GM23338 (cell line): ENCODE results near the gene NOSIP. TPM values are rescaled to one million over a fixed set of nuclear protein-coding genes. Genes with fewer than 3 reads are reported as not detected.

Experiments used
- ATAC-seq: fragments of 200-7000 bp; cut with Tn5 transposase; 3 replicates; pipeline ENCODE4 v1.9.1; 2020
- DNase-seq: peaks from one replicate; pipeline ENCODE4 v3.0.0-alpha.2; 2015; ENCODE audit warnings: low spot score
- H2AFZ ChIP-seq: fragments of 200-600 bp; sonication (generic); 2 replicates; pipeline ENCODE4 v1.8.0; 2016; ENCODE audit warnings: antibody characterized with exemption, mild to moderate bottlenecking, moderate library complexity
- H3F3A ChIP-seq: fragments of 200-600 bp; sonication (generic); replicated peaks from 2 replicates; pipeline ENCODE4 v1.8.0; 2017; ENCODE audit warnings: antibody characterized with exemption, mixed run types, low read depth
- H3K27ac ChIP-seq: fragments of 200-600 bp; sonication (generic); 2 replicates; pipeline ENCODE4 v1.6.1; 2016; ENCODE audit warnings: low read depth
- H3K27me3 ChIP-seq: fragments of 200-600 bp; sonication (generic); 2 replicates; pipeline ENCODE4 v1.8.0; 2016; ENCODE audit warnings: mild to moderate bottlenecking, mixed run types, moderate library complexity; ENCODE audit not compliant: insufficient read depth
- H3K36me3 ChIP-seq: fragments of 200-600 bp; sonication (generic); 2 replicates; pipeline ENCODE4 v1.8.0; 2016; ENCODE audit warnings: mild to moderate bottlenecking; ENCODE audit not compliant: insufficient read depth
- H3K4me1 ChIP-seq: fragments of 200-600 bp; sonication (generic); 2 replicates; pipeline ENCODE4 v1.8.0; 2016; ENCODE audit warnings: mild to moderate bottlenecking, moderate library complexity; ENCODE audit not compliant: insufficient read depth
- H3K4me2 ChIP-seq: fragments of 200-600 bp; sonication (generic); 2 replicates; pipeline ENCODE4 v1.7.1; 2017; ENCODE audit warnings: mixed run types
- H3K4me3 ChIP-seq: fragments of 200-600 bp; sonication (generic); 2 replicates; pipeline ENCODE4 v1.6.1; 2016; ENCODE audit warnings: mixed run types
- H3K79me2 ChIP-seq: fragments of 200-600 bp; sonication (generic); replicated peaks from 2 replicates; pipeline ENCODE4 v1.8.0; 2017; ENCODE audit warnings: mild to moderate bottlenecking; ENCODE audit not compliant: insufficient read depth
- H3K9me2 ChIP-seq: fragments of 200-600 bp; sonication (generic); 2 replicates; pipeline ENCODE4 v1.8.0; 2017; ENCODE audit not compliant: insufficient read depth
- H4K20me1 ChIP-seq: fragments of 200-600 bp; sonication (generic); replicated peaks from 2 replicates; pipeline ENCODE4 v1.8.0; 2017; ENCODE audit warnings: mild to moderate bottlenecking; ENCODE audit not compliant: insufficient read depth
- H3K27ac Mint-ChIP-seq: 2 replicates; pipeline ENCODE4 v1.8.0; 2020; ENCODE audit warnings: inconsistent platforms, mild to moderate bottlenecking, moderate library complexity, mixed read lengths
- H3K27me3 Mint-ChIP-seq: 3 replicates; pipeline ENCODE4 v1.8.0; 2022; ENCODE audit warnings: low read depth, mild to moderate bottlenecking, moderate library complexity, mixed read lengths, inconsistent platforms; ENCODE audit not compliant: insufficient read depth, poor library complexity
- H3K36me3 Mint-ChIP-seq: 3 replicates; pipeline ENCODE4 v1.8.0; 2021; ENCODE audit warnings: low read depth, mild to moderate bottlenecking, inconsistent platforms, moderate library complexity, mixed read lengths
- H3K4me1 Mint-ChIP-seq: 3 replicates; pipeline ENCODE4 v1.8.0; 2020; ENCODE audit warnings: mild to moderate bottlenecking, inconsistent platforms, mixed read lengths
- H3K4me3 Mint-ChIP-seq: 3 replicates; pipeline ENCODE4 v1.8.0; 2021; ENCODE audit warnings: moderate library complexity, mild to moderate bottlenecking, inconsistent platforms, mixed read lengths
- H3K9me3 Mint-ChIP-seq: 3 replicates; pipeline ENCODE4 v1.8.0; 2020; ENCODE audit warnings: moderate library complexity, mild to moderate bottlenecking, inconsistent platforms, mixed read lengths
- CREB1 ChIP-seq: fragments of 250-450 bp; sonication (Bioruptor Pico); IDR thresholded peaks from 2 replicates; pipeline ENCODE4 v1.5.0; 2020; ENCODE audit warnings: low read depth, mild to moderate bottlenecking, moderate library complexity
- EZH2phosphoT487 ChIP-seq: fragments of 200-600 bp; sonication (generic); IDR thresholded peaks from one replicate; pipeline ENCODE4 v1.8.1; 2018; ENCODE audit warnings: antibody characterized with exemption; ENCODE audit not compliant: unreplicated experiment
- NANOG ChIP-seq: IDR thresholded peaks from 2 replicates; pipeline ENCODE4 v1.6.1; 2016; ENCODE audit warnings: antibody characterized with exemption, borderline replicate concordance
- STAT1 ChIP-seq: IDR thresholded peaks from one replicate; pipeline ENCODE4 v1.6.1; 2016; ENCODE audit warnings: antibody characterized with exemption; ENCODE audit not compliant: unreplicated experiment
- ZNF331 ChIP-seq: fragments of 250-450 bp; sonication (Bioruptor Pico); IDR thresholded peaks from 2 replicates; pipeline ENCODE4 v1.5.0; 2020; ENCODE audit warnings: low read depth, mild to moderate bottlenecking, moderate library complexity
- polyA plus RNA-seq: library from polyadenylated mRNA; unstranded; fragments of >200 nt; fragmentation: Nextera tagmentation; extraction: Ambion mirVana; gene quantifications from 2 replicates; pipeline ENCODE4 v1.2.1, GENCODE V29; 2016
- total RNA-seq: library from RNA; depleted of rRNA; stranded (reverse); fragments of >200 nt; shearing (Covaris generic); gene quantifications from 2 replicates; pipeline ENCODE4 v1.2.3, GENCODE V29; 2014
- TF ChIP-seq, protein P1 (sequence below): fragments of 250-450 bp; sonication (Bioruptor Pico); IDR thresholded peaks from 2 replicates; pipeline ENCODE4 v1.5.0; 2020; ENCODE audit warnings: mild to moderate bottlenecking, moderate library complexity
- TF ChIP-seq, protein P2 (sequence below): IDR thresholded peaks from one replicate; pipeline ENCODE4 v1.6.1; 2018; ENCODE audit warnings: antibody characterized with exemption; ENCODE audit not compliant: unreplicated experiment
- TF ChIP-seq, protein P3 (sequence below): IDR thresholded peaks from 2 replicates; pipeline ENCODE4 v1.6.1; 2016; ENCODE audit warnings: antibody characterized with exemption

NOSIP gene
- total and polyA plus RNA-seq, 2 experiments from 2014 or later, result 88.5 to 143 TPM

DNA sequence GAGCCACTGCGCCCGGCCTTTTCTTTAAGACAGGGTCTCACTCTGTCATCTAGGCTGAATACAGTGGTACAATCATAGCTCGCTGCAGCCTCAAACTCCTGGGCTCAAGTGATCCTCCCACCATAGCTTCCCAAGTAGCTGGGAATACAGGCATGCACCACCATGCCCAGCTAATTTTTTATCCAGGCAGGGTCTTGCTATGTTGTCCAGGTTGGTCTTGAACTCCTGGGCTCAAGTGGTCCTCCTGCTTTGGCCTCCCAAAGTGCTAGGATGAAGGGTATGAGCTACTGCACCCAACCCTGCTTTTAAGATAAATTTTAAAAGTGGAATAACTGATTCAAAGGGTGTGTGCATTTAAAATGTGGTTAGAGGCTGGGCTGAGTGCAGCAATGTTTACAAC lies 14.1 kb downstream of the NOSIP start:
- Histone ChIP-seq H3K4me2 (no peak overlapping the region), H3K36me3 (no peaks in the 10 kb centered on the region), H3K27me3 (no peaks in the 10 kb centered on the region), H3K4me3 (no peak overlapping the region), H3F3A (0 out of 2 replicates have a peak, but pooled peaks cover 17% of the 10 kb centered on the region), H3K4me1 (peaks cover 9% of the 10 kb centered on the region), H3K9me2 (no peaks in the 10 kb centered on the region), H4K20me1 (peaks cover 17% of the 10 kb centered on the region), H3K27ac (no peak overlapping the region), H3K79me2 (peaks cover 61% of the 10 kb centered on the region), H2AFZ (no peak overlapping the region)
- no peaks in the 10 kb centered on the region; the same call in 2 of the 3 replicates for H3K36me3 Mint-ChIP-seq
- H3K27me3 Mint-ChIP-seq, result no peaks in the 10 kb centered on the region
- ATAC-seq (no peak), DNase-seq (no peak)
- no peaks in the 10 kb centered on the region for H3K9me3 Mint-ChIP-seq
- no peak overlapping the region for H3K27ac Mint-ChIP-seq
- peaks cover 11% of the 10 kb centered on the region; the same call in 2 of the 3 replicates for H3K4me1 Mint-ChIP-seq
- no peak overlapping the region for H3K4me3 Mint-ChIP-seq
- TF ChIP-seq CREB1 (CRISPR knock-in tag), result no peak
- TF ChIP-seq, protein P1, sequence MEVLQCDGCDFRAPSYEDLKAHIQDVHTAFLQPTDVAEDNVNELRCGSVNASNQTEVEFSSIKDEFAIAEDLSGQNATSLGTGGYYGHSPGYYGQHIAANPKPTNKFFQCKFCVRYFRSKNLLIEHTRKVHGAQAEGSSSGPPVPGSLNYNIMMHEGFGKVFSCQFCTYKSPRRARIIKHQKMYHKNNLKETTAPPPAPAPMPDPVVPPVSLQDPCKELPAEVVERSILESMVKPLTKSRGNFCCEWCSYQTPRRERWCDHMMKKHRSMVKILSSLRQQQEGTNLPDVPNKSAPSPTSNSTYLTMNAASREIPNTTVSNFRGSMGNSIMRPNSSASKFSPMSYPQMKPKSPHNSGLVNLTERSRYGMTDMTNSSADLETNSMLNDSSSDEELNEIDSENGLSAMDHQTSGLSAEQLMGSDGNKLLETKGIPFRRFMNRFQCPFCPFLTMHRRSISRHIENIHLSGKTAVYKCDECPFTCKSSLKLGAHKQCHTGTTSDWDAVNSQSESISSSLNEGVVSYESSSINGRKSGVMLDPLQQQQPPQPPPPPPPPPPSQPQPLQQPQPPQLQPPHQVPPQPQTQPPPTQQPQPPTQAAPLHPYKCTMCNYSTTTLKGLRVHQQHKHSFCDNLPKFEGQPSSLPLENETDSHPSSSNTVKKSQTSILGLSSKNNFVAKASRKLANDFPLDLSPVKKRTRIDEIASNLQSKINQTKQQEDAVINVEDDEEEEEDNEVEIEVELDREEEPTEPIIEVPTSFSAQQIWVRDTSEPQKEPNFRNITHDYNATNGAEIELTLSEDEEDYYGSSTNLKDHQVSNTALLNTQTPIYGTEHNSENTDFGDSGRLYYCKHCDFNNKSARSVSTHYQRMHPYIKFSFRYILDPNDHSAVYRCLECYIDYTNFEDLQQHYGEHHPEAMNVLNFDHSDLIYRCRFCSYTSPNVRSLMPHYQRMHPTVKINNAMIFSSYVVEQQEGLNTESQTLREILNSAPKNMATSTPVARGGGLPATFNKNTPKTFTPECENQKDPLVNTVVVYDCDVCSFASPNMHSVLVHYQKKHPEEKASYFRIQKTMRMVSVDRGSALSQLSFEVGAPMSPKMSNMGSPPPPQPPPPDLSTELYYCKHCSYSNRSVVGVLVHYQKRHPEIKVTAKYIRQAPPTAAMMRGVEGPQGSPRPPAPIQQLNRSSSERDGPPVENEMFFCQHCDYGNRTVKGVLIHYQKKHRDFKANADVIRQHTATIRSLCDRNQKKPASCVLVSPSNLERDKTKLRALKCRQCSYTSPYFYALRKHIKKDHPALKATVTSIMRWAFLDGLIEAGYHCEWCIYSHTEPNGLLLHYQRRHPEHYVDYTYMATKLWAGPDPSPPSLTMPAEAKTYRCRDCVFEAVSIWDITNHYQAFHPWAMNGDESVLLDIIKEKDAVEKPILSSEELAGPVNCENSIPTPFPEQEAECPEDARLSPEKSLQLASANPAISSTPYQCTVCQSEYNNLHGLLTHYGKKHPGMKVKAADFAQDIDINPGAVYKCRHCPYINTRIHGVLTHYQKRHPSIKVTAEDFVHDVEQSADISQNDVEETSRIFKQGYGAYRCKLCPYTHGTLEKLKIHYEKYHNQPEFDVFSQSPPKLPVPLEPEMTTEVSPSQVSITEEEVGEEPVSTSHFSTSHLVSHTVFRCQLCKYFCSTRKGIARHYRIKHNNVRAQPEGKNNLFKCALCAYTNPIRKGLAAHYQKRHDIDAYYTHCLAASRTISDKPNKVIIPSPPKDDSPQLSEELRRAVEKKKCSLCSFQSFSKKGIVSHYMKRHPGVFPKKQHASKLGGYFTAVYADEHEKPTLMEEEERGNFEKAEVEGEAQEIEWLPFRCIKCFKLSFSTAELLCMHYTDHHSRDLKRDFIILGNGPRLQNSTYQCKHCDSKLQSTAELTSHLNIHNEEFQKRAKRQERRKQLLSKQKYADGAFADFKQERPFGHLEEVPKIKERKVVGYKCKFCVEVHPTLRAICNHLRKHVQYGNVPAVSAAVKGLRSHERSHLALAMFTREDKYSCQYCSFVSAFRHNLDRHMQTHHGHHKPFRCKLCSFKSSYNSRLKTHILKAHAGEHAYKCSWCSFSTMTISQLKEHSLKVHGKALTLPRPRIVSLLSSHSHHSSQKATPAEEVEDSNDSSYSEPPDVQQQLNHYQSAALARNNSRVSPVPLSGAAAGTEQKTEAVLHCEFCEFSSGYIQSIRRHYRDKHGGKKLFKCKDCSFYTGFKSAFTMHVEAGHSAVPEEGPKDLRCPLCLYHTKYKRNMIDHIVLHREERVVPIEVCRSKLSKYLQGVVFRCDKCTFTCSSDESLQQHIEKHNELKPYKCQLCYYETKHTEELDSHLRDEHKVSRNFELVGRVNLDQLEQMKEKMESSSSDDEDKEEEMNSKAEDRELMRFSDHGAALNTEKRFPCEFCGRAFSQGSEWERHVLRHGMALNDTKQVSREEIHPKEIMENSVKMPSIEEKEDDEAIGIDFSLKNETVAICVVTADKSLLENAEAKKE (CRISPR knock-in tag), result no peak
- TF ChIP-seq NANOG, result no peak
- TF ChIP-seq STAT1, result no peak
- TF ChIP-seq ZNF331 (CRISPR knock-in tag), result no peak
- TF ChIP-seq, protein P2, sequence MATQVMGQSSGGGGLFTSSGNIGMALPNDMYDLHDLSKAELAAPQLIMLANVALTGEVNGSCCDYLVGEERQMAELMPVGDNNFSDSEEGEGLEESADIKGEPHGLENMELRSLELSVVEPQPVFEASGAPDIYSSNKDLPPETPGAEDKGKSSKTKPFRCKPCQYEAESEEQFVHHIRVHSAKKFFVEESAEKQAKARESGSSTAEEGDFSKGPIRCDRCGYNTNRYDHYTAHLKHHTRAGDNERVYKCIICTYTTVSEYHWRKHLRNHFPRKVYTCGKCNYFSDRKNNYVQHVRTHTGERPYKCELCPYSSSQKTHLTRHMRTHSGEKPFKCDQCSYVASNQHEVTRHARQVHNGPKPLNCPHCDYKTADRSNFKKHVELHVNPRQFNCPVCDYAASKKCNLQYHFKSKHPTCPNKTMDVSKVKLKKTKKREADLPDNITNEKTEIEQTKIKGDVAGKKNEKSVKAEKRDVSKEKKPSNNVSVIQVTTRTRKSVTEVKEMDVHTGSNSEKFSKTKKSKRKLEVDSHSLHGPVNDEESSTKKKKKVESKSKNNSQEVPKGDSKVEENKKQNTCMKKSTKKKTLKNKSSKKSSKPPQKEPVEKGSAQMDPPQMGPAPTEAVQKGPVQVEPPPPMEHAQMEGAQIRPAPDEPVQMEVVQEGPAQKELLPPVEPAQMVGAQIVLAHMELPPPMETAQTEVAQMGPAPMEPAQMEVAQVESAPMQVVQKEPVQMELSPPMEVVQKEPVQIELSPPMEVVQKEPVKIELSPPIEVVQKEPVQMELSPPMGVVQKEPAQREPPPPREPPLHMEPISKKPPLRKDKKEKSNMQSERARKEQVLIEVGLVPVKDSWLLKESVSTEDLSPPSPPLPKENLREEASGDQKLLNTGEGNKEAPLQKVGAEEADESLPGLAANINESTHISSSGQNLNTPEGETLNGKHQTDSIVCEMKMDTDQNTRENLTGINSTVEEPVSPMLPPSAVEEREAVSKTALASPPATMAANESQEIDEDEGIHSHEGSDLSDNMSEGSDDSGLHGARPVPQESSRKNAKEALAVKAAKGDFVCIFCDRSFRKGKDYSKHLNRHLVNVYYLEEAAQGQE, result no peak
- TF ChIP-seq EZH2phosphoT487, result no peak
- TF ChIP-seq, protein P3, sequence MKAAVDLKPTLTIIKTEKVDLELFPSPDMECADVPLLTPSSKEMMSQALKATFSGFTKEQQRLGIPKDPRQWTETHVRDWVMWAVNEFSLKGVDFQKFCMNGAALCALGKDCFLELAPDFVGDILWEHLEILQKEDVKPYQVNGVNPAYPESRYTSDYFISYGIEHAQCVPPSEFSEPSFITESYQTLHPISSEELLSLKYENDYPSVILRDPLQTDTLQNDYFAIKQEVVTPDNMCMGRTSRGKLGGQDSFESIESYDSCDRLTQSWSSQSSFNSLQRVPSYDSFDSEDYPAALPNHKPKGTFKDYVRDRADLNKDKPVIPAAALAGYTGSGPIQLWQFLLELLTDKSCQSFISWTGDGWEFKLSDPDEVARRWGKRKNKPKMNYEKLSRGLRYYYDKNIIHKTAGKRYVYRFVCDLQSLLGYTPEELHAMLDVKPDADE, result no peak
